ENCODE results near the gene GRM7.

GRM7 gene

GRCh38 chr3:7205962-7206361 lies 345.0 kb downstream of the GRM7 start:
- Histone ChIP-seq H3K27ac (ENCODE audit: low read length) (no peak overlapping the region), H3K4me3 (ENCODE audit: low read length) (peak overlapping the region; percentile 49), H3K9ac (ENCODE audit: low read length) (peak overlapping the region; percentile 25; the same call in 1 of the 2 replicates), H3K27me3 (replicated peaks; ENCODE audit: insufficient read depth, low read length) (no peaks in the 10 kb centered on the region), H3K36me3 (replicated peaks; ENCODE audit: insufficient read depth, low read length) (no peaks in the 10 kb centered on the region), H3K79me2 (ENCODE audit: low read length) (no peaks in the 10 kb centered on the region), H3K9me3 (replicated peaks; ENCODE audit: insufficient read depth, low read length) (no peaks in the 10 kb centered on the region), H3K4me1 (ENCODE audit: low read length) (0 out of 2 replicates have a peak, but pooled peaks cover 12% of the 10 kb centered on the region), H2AFZ (ENCODE audit: low read length) (peak overlapping the region; percentile 84), H4K20me1 (ENCODE audit: insufficient read depth, low read length) (no peaks in the 10 kb centered on the region), H3F3A (ENCODE audit: insufficient read depth, low read length) (no peaks in the 10 kb centered on the region), H3K9me2 (replicated peaks; ENCODE audit: insufficient read depth, low read length) (no peaks in the 10 kb centered on the region), H3K4me2 (ENCODE audit: low read depth, low read length) (peak overlapping the region; percentile 68)
- no peak for TF ChIP-seq CTCF (IDR thresholded peaks at IDR 0.05; ENCODE audit: low read length)
- no peak for TF ChIP-seq EZH2phosphoT487 (IDR thresholded peaks at IDR 0.05; ENCODE audit: low read length)
- no peak for TF ChIP-seq EZH2 (optimal IDR thresholded peaks at IDR 0.05; ENCODE audit: low read depth, low read length)
- peak; percentile 39 for DNase-seq

- H3K4me3 ChIP-seq (ENCODE audit: low read length), result no peak overlapping the region
- no peak overlapping the region for H3K27ac ChIP-seq (ENCODE audit: low read length)
- no peak for DNase-seq
- H3K4me1 ChIP-seq (ENCODE audit: low read length), result 0 out of 2 replicates have a peak, but pooled peaks cover 12% of the 10 kb centered on the region
- H2AFZ ChIP-seq (ENCODE audit: low read length), result peak overlapping the region; percentile 51
- TF ChIP-seq EZH2 (optimal IDR thresholded peaks at IDR 0.05; ENCODE audit: low read depth, low read length) (no peak), EZH2phosphoT487 (IDR thresholded peaks at IDR 0.05; ENCODE audit: low read length) (no peak), CTCF (IDR thresholded peaks at IDR 0.05; ENCODE audit: low read length) (no peak)
- H3F3A ChIP-seq (ENCODE audit: insufficient read depth, low read length), result no peaks in the 10 kb centered on the region
- peak overlapping the region; percentile 27; the same call in 1 of the 2 replicates for H3K4me2 ChIP-seq (ENCODE audit: low read depth, low read length)
- H3K9ac ChIP-seq (ENCODE audit: low read length), result no peak overlapping the region
- no peaks in the 10 kb centered on the region for H3K9me3 ChIP-seq (replicated peaks; ENCODE audit: insufficient read depth, low read length)
- H3K9me2 ChIP-seq (replicated peaks; ENCODE audit: insufficient read depth, low read length), result no peaks in the 10 kb centered on the region
- H3K27me3 ChIP-seq (replicated peaks; ENCODE audit: insufficient read depth, low read length), result no peaks in the 10 kb centered on the region
- H3K36me3 ChIP-seq (replicated peaks; ENCODE audit: insufficient read depth, low read length), result no peaks in the 10 kb centered on the region
- H3K79me2 ChIP-seq (ENCODE audit: low read length), result no peaks in the 10 kb centered on the region
- no peaks in the 10 kb centered on the region for H4K20me1 ChIP-seq (ENCODE audit: insufficient read depth, low read length)
Observed at GRCh38 chr3:7207125-7207524, 346.2 kb downstream of the GRM7 start.

- no peak for DNase-seq
- H3K79me2 ChIP-seq (ENCODE audit: low read length), result no peaks in the 10 kb centered on the region
- no peaks in the 10 kb centered on the region for H3K27me3 ChIP-seq (replicated peaks; ENCODE audit: insufficient read depth, low read length)
- H3K4me1 ChIP-seq (ENCODE audit: low read length), result 0 out of 2 replicates have a peak, but pooled peaks cover 12% of the 10 kb centered on the region
- H3K4me3 ChIP-seq (ENCODE audit: low read length), result no peak overlapping the region
- H3K27ac ChIP-seq (ENCODE audit: low read length), result no peak overlapping the region
- H3K4me2 ChIP-seq (ENCODE audit: low read depth, low read length), result no peak overlapping the region
- H2AFZ ChIP-seq (ENCODE audit: low read length), result no peak overlapping the region
- H3K9me2 ChIP-seq (replicated peaks; ENCODE audit: insufficient read depth, low read length), result no peaks in the 10 kb centered on the region
- no peaks in the 10 kb centered on the region for H3K9me3 ChIP-seq (replicated peaks; ENCODE audit: insufficient read depth, low read length)
- no peak for TF ChIP-seq EZH2 (optimal IDR thresholded peaks at IDR 0.05; ENCODE audit: low read depth, low read length)
- no peak for TF ChIP-seq EZH2phosphoT487 (IDR thresholded peaks at IDR 0.05; ENCODE audit: low read length)
- TF ChIP-seq CTCF (IDR thresholded peaks at IDR 0.05; ENCODE audit: low read length), result no peak
- no peaks in the 10 kb centered on the region for H3F3A ChIP-seq (ENCODE audit: insufficient read depth, low read length)
- H3K36me3 ChIP-seq (replicated peaks; ENCODE audit: insufficient read depth, low read length), result no peaks in the 10 kb centered on the region
- no peak overlapping the region for H3K9ac ChIP-seq (ENCODE audit: low read length)
- H4K20me1 ChIP-seq (ENCODE audit: insufficient read depth, low read length), result no peaks in the 10 kb centered on the region
Observed at GRCh38 chr3:7207928-7208327, 347.0 kb downstream of the GRM7 start.
